ENCODE measurements around the gene SCUBE2.

SCUBE2 gene

DNA sequence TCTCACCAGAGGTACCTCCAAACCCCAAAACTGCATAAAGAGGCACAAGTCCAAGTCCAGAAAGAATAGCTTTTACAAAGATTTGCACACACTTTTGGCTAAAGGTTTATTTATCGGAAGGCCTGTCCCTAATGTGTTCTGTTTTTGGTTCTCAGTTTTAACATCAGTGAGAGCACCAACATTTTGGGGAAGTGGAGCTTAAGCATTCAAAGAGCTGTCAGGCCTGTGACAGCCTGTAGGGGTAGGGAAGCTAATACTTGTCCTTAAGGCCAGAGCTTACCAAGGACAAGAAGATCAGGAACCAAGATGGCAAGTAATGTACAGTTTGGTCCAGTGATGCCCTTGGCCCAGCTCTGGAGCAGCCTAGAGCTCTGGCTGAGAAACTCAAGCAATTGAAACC lies 38.9 kb upstream of the SCUBE2 start:
- H3K9me3 ChIP-seq (ENCODE audit: control insufficient read depth, insufficient read depth, low read length), result no peaks in the 10 kb centered on the region
- no peaks in the 10 kb centered on the region for H3K36me3 ChIP-seq (ENCODE audit: control insufficient read depth, insufficient read depth, low read length)
- no peak overlapping the region for H3K4me3 ChIP-seq (ENCODE audit: low read length)
- H3K4me1 ChIP-seq (ENCODE audit: control insufficient read depth, insufficient read depth, low read length), result no peaks in the 10 kb centered on the region
- no peak for DNase-seq (ENCODE audit: low read depth, low spot score)
- H3K27ac ChIP-seq (ENCODE audit: low read length), result no peak overlapping the region
- H3K27me3 ChIP-seq (ENCODE audit: control insufficient read depth, insufficient read depth, low read length), result no peaks in the 10 kb centered on the region
- WGBS (ENCODE audit: insufficient coverage, insufficient read length), result no CpG with 5 or more reads among the region's 1 CpG

GRCh38 chr11:9126636-9127035 lies 35.2 kb upstream of the SCUBE2 start:
- H3K27ac ChIP-seq (ENCODE audit: low read length), result no peak overlapping the region
- WGBS (ENCODE audit: insufficient coverage, insufficient read length), result no CpG with 5 or more reads among the region's 2 CpGs
- H3K4me1 ChIP-seq (ENCODE audit: control insufficient read depth, insufficient read depth, low read length), result peaks cover 2% of the 10 kb centered on the region

DNA sequence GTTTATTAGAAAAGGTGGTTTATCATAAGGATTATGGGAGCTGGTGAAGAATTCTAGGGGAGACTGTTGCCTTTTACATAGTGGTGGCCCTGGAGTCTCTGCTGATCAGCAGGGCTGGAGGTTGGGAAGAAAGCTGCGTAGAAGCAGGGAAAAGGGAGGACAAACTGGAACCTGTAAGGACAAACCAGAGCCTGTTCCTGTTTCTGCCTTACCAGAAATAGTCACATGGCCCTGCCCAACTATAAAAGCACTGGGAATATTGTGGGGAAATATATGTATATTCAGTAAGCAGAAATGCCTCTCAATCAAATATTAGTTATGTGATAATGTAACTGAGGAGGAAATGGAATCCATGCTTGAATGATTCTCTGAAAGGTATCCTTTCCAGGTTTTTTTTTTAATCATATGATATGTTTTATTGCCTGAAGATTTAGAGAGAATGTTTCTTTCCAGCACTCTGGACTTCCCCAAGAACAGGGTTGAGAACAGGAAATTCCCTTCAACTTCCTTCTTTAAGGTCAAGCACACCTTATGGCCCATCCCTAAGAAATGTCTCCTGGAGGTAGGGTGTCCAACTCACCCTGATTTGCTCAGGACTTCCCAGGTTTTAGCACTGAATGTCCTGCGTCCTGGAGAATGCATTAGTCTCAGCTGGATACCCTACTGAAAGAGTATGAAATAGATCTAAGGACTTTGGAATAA lies 33.9 kb upstream of the SCUBE2 start:
- no peaks in the 10 kb centered on the region for H3K27me3 ChIP-seq (ENCODE audit: control insufficient read depth, insufficient read depth, low read length)
- H3K4me1 ChIP-seq (ENCODE audit: control insufficient read depth, insufficient read depth, low read length), result peaks cover 8% of the 10 kb centered on the region
- H3K36me3 ChIP-seq (ENCODE audit: control insufficient read depth, insufficient read depth, low read length), result no peaks in the 10 kb centered on the region
- H3K4me3 ChIP-seq (ENCODE audit: low read length), result no peak overlapping the region
- DNase-seq (ENCODE audit: low read depth, low spot score), result no peak
- H3K9me3 ChIP-seq (ENCODE audit: control insufficient read depth, insufficient read depth, low read length), result no peaks in the 10 kb centered on the region
- H3K27ac ChIP-seq (ENCODE audit: low read length), result no peak overlapping the region
- no CpG with 5 or more reads among the region's 2 CpGs for WGBS (ENCODE audit: insufficient coverage, insufficient read length)

More at GRCh38 chr11:9126636-9127035, 35.2 kb upstream of the SCUBE2 start:
- H3K27me3 ChIP-seq (ENCODE audit: control insufficient read depth, insufficient read depth, low read length), result no peaks in the 10 kb centered on the region
- DNase-seq (ENCODE audit: low read depth, low spot score), result no peak
- H3K4me3 ChIP-seq (ENCODE audit: low read length), result no peak overlapping the region
- no peaks in the 10 kb centered on the region for H3K36me3 ChIP-seq (ENCODE audit: control insufficient read depth, insufficient read depth, low read length)
- no peaks in the 10 kb centered on the region for H3K9me3 ChIP-seq (ENCODE audit: control insufficient read depth, insufficient read depth, low read length)

DNA sequence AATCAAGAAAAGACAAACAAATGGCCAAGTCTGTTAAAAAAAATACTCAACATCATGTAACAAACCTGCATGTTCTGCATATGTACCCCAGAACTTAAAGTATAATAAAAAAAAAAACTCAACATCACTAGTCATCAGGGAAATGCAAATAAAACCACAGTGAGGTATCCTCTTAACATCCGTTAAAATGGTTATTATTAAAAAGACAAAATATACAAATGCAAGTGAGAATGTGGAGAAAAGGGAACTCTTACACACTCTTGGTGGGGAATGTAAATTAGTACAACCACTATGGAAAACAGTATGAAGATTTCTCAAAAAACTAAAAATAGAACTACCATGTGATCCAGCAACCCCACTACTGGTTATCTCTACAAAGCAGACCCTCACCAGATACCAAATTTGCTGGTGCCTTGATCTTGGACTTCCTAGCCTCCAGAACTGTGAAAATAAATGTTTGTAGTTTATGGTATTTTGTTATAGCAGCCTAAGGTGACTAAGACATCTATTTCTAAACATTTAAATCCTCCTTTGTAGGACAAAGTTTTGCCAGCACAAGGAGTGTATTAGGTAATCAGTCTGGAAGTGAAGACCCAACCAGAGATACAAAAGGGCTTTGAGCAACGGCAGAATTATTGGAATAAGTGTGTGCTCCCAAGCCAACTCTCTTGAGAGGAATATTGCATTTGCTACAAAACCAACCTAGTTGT lies 32.4 kb upstream of the SCUBE2 start:
- Histone ChIP-seq H3K9me3 (ENCODE audit: control insufficient read depth, insufficient read depth, low read length) (no peaks in the 10 kb centered on the region), H3K27me3 (ENCODE audit: control insufficient read depth, insufficient read depth, low read length) (no peaks in the 10 kb centered on the region), H3K4me3 (ENCODE audit: low read length) (no peak overlapping the region), H3K27ac (ENCODE audit: low read length) (no peak overlapping the region), H3K4me1 (ENCODE audit: control insufficient read depth, insufficient read depth, low read length) (peaks cover 8% of the 10 kb centered on the region), H3K36me3 (ENCODE audit: control insufficient read depth, insufficient read depth, low read length) (no peaks in the 10 kb centered on the region)
- DNase-seq (ENCODE audit: low read depth, low spot score), result no peak
- WGBS (ENCODE audit: insufficient coverage, insufficient read length), result no CpG with 5 or more reads among the region's 2 CpGs

GRCh38 chr11:9121469-9121796 lies 30.0 kb upstream of the SCUBE2 start:
- H3K27ac ChIP-seq (ENCODE audit: low read length), result no peak overlapping the region
- H3K4me1 ChIP-seq (ENCODE audit: control insufficient read depth, insufficient read depth, low read length), result peaks cover 8% of the 10 kb centered on the region
- no peaks in the 10 kb centered on the region for H3K27me3 ChIP-seq (ENCODE audit: control insufficient read depth, insufficient read depth, low read length)
- H3K4me3 ChIP-seq (ENCODE audit: low read length), result no peak overlapping the region
- no CpG with 5 or more reads among the region's 2 CpGs for WGBS (ENCODE audit: insufficient coverage, insufficient read length)
- no peaks in the 10 kb centered on the region for H3K9me3 ChIP-seq (ENCODE audit: control insufficient read depth, insufficient read depth, low read length)
- DNase-seq (ENCODE audit: low read depth, low spot score), result no peak
- H3K36me3 ChIP-seq (ENCODE audit: control insufficient read depth, insufficient read depth, low read length), result no peaks in the 10 kb centered on the region

- Histone ChIP-seq H3K4me1 (ENCODE audit: control insufficient read depth, insufficient read depth, low read length) (peaks cover 8% of the 10 kb centered on the region), H3K27me3 (ENCODE audit: control insufficient read depth, insufficient read depth, low read length) (no peaks in the 10 kb centered on the region), H3K9me3 (ENCODE audit: control insufficient read depth, insufficient read depth, low read length) (no peaks in the 10 kb centered on the region), H3K4me3 (ENCODE audit: low read length) (no peak overlapping the region), H3K27ac (ENCODE audit: low read length) (no peak overlapping the region), H3K36me3 (ENCODE audit: control insufficient read depth, insufficient read depth, low read length) (no peaks in the 10 kb centered on the region)
- DNase-seq (ENCODE audit: low read depth, low spot score), result peak; percentile 45
- no CpG with 5 or more reads among the region's 9 CpGs for WGBS (ENCODE audit: insufficient coverage, insufficient read length)
Observed at GRCh38 chr11:9120664-9121468, 29.5 kb upstream of the SCUBE2 start.

DNA sequence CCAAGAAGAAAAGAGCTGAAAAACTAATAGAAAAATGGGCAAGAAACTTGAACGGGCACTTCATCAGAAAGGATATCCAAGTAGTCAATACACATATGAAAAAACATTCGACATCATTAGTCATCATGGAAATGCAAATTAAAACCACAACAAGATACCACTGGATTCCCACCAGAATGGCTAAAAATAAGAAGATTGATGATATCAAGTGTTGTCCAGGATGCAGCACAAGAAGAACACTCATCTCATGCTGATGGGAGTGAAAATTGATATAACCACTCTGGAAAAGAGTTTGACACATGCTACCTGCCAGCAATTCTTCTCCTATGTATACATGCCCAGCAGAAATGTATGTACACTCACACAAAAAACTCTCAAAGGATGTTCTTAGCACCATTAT lies 26.9 kb upstream of the SCUBE2 start:
- Histone ChIP-seq H3K4me3 (ENCODE audit: low read length) (no peak overlapping the region), H3K27me3 (ENCODE audit: control insufficient read depth, insufficient read depth, low read length) (no peaks in the 10 kb centered on the region), H3K27ac (ENCODE audit: low read length) (no peak overlapping the region), H3K4me1 (ENCODE audit: control insufficient read depth, insufficient read depth, low read length) (peaks cover 8% of the 10 kb centered on the region), H3K36me3 (ENCODE audit: control insufficient read depth, insufficient read depth, low read length) (no peaks in the 10 kb centered on the region), H3K9me3 (ENCODE audit: control insufficient read depth, insufficient read depth, low read length) (no peaks in the 10 kb centered on the region)
- no peak for DNase-seq (ENCODE audit: low read depth, low spot score)
- WGBS (ENCODE audit: insufficient coverage, insufficient read length), result no CpG with 5 or more reads among the region's 2 CpGs

GRCh38 chr11:9112075-9112474 lies 20.7 kb upstream of the SCUBE2 start:
- WGBS (ENCODE audit: insufficient coverage, insufficient read length), result no CpG with 5 or more reads among the region's 2 CpGs
- Histone ChIP-seq H3K9me3 (ENCODE audit: control insufficient read depth, insufficient read depth, low read length) (no peaks in the 10 kb centered on the region), H3K36me3 (ENCODE audit: control insufficient read depth, insufficient read depth, low read length) (no peaks in the 10 kb centered on the region), H3K4me3 (ENCODE audit: low read length) (no peak overlapping the region), H3K4me1 (ENCODE audit: control insufficient read depth, insufficient read depth, low read length) (no peaks in the 10 kb centered on the region), H3K27ac (ENCODE audit: low read length) (no peak overlapping the region), H3K27me3 (ENCODE audit: control insufficient read depth, insufficient read depth, low read length) (no peaks in the 10 kb centered on the region)
- DNase-seq (ENCODE audit: low read depth, low spot score), result no peak

- Histone ChIP-seq H3K4me1 (ENCODE audit: control insufficient read depth, insufficient read depth, low read length) (no peaks in the 10 kb centered on the region), H3K4me3 (ENCODE audit: low read length) (no peak overlapping the region), H3K27me3 (ENCODE audit: control insufficient read depth, insufficient read depth, low read length) (no peaks in the 10 kb centered on the region), H3K27ac (ENCODE audit: low read length) (no peak overlapping the region), H3K9me3 (ENCODE audit: control insufficient read depth, insufficient read depth, low read length) (no peaks in the 10 kb centered on the region), H3K36me3 (ENCODE audit: control insufficient read depth, insufficient read depth, low read length) (no peaks in the 10 kb centered on the region)
- no peak for DNase-seq (ENCODE audit: low read depth, low spot score)
- WGBS (ENCODE audit: insufficient coverage, insufficient read length), result no CpG with 5 or more reads among the region's 3 CpGs
Observed at GRCh38 chr11:9109858-9110731, 18.7 kb upstream of the SCUBE2 start.

DNA sequence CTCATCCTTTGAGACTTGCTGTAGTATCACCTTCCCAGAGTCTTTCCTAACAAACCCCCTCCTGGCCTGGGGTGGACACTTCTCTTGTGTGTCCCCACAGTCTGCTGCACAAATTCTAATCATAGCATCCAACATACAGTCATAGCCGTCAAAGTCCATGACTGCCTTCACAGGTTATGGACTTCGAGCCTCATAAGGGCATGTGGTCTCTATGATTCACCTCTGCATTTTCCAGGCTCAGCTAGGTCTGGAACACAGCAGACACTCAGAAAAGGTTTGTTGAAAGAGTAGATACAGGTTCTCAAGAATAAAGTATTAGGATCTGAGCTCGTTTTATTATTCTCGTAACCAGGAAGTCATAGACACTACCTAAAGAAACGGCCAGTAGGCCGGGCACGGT lies 13.2 kb upstream of the SCUBE2 start:
- Histone ChIP-seq H3K9me3 (ENCODE audit: control insufficient read depth, insufficient read depth, low read length) (no peaks in the 10 kb centered on the region), H3K4me1 (ENCODE audit: control insufficient read depth, insufficient read depth, low read length) (no peaks in the 10 kb centered on the region), H3K36me3 (ENCODE audit: control insufficient read depth, insufficient read depth, low read length) (no peaks in the 10 kb centered on the region), H3K27me3 (ENCODE audit: control insufficient read depth, insufficient read depth, low read length) (no peaks in the 10 kb centered on the region), H3K4me3 (ENCODE audit: low read length) (no peak overlapping the region), H3K27ac (ENCODE audit: low read length) (no peak overlapping the region)
- no CpG with 5 or more reads among the region's 7 CpGs for WGBS (ENCODE audit: insufficient coverage, insufficient read length)
- DNase-seq (ENCODE audit: low read depth, low spot score), result no peak
